Measurements from ENCODE around the gene RASL11A.
"Not testable (repeated sequence)": the region's sequence is repeated elsewhere in the genome, so short reads cannot be mapped to it uniquely, and the experiment has no call there.

Gene RASL11A

GRCh38 chr13:27296496-27296895, 25.9 kb downstream of the RASL11A start:
- H3K4me3 ChIP-seq (ENCODE audit: low read length): no peak overlapping the region
- no peak for DNase-seq (ENCODE audit: low read depth)
- no peak for TF ChIP-seq CTCF (conservative IDR thresholded peaks at IDR 0.05; ENCODE audit: low read depth, low read length)

GRCh38 chr13:27298849-27299248, 28.2 kb downstream of the RASL11A start:
- TF ChIP-seq CTCF (conservative IDR thresholded peaks at IDR 0.05; ENCODE audit: low read depth, low read length): no peak
- no peak for DNase-seq (ENCODE audit: low read depth)
- no peak overlapping the region for H3K4me3 ChIP-seq (ENCODE audit: low read length)

GRCh38 chr13:27300406-27300805, 29.8 kb downstream of the RASL11A start:
- not testable (repeated sequence) for DNase-seq (ENCODE audit: low read depth); H3K4me3 ChIP-seq (ENCODE audit: low read length)

GRCh38 chr13:27300941-27301586, 30.4 kb downstream of the RASL11A start:
- TF ChIP-seq CTCF (conservative IDR thresholded peaks at IDR 0.05; ENCODE audit: low read depth, low read length): no peak
- DNase-seq (ENCODE audit: low read depth): no peak
- no peak overlapping the region for H3K4me3 ChIP-seq (ENCODE audit: low read length)

- no peak for DNase-seq (ENCODE audit: low read depth)
- TF ChIP-seq CTCF (conservative IDR thresholded peaks at IDR 0.05; ENCODE audit: low read depth, low read length): no peak
- H3K4me3 ChIP-seq (ENCODE audit: low read length): no peak overlapping the region
These were observed 32.1 kb downstream of the RASL11A start for GRCh38 chr13:27302643-27303262.

- no peak for DNase-seq (ENCODE audit: low read depth)
- no peak for TF ChIP-seq CTCF (conservative IDR thresholded peaks at IDR 0.05; ENCODE audit: low read depth, low read length)
- H3K4me3 ChIP-seq (ENCODE audit: low read length): no peak overlapping the region
These were observed 33.5 kb downstream of the RASL11A start for GRCh38 chr13:27304099-27304498.

GRCh38 chr13:27304611-27305010, 34.0 kb downstream of the RASL11A start:
- TF ChIP-seq CTCF (conservative IDR thresholded peaks at IDR 0.05; ENCODE audit: low read depth, low read length): no peak
- no peak for DNase-seq (ENCODE audit: low read depth)
- no peak overlapping the region for H3K4me3 ChIP-seq (ENCODE audit: low read length)
